GM18505 (cell line): ENCODE measurements around the gene SPTY2D1.
A peak's percentile ranks its signal among the peaks of the same experiment; 100 is the strongest.
"Not testable (repeated sequence)": the region's sequence is repeated elsewhere in the genome, so short reads cannot be mapped to it uniquely, and the experiment has no call there.

Source experiments
- ATAC-seq: cut with Tn5 transposase; IDR thresholded peaks from one replicate; pipeline ENCODE4 v1.9.1; 2021; ENCODE audit not compliant: unreplicated experiment
- POLR2A ChIP-seq: IDR thresholded peaks from 4 replicates; pipeline ENCODE4 v1.6.1; 2011; ENCODE audit warnings: borderline replicate concordance; ENCODE audit not compliant: insufficient read depth, insufficient read length; ENCODE audit errors: extremely low read depth

Gene SPTY2D1

DNA sequence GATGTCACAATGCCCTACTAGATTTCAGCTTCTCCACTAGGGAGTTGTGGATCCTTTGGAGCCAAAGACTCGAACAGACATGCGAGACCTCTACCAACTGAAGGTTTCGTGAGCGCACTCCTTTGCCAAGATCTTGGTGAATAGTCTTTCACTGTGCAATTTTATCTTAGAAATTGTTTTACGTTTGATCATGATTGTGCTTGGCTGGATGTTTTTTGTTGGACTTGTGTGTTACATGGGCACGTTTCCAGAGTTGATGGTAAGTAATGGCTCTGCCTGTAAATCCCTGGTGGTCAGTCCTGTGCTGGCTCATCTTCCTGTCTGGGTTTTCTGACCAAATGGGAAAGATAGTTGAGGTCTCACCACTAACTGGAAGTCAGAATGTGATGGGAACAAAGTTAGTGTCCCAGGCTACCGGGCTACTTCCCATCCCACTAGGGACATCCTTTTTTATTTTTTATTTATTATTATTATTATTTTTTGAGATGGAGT lies 34.4 kb downstream of the SPTY2D1 start, which contains the start of gene MISFA:
Gene MISFA, plus strand, starts transcription at position 51 of the 492 bp plus-strand sequence. Its CDS starts 140 bp downstream, at position 191.
- ATAC-seq: no peak
- TF ChIP-seq POLR2A: no peak

DNA sequence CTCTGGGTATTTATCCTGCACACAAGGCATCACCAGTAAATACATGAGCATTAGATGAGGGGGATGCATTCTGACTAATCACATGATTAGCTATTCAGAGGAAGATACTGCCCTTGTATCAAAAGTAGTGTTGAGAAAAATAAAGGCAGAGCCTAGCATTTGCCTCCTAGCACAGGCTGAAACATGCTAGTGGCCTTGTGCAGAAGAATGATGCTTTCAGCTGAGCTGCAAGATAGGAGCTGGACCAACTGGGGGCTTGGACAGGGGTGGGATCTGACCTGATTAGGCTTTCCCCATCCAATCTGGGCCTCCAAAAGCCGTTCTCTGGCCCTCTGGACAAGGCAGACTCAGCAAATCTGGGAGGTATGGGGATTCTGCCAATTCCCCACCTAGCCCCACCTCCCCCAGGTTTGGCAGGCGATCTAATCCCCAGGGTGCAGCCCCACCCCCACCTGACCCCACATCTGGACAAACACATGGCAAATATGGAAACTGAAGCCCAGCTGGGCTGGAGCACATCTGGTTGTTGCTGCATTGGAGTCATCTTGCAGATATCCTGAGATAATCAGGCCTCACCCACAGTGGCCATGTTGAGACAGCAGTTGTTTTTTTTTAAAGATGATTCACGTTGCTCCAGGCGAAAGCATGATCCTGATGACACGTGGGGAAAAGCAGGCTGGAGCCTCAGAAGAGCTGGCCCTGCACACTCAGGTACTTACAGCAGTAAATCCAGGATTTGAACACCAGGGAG lies 39.0 kb downstream of the SPTY2D1 start:
- no peak for ATAC-seq
- no peak for TF ChIP-seq POLR2A

DNA sequence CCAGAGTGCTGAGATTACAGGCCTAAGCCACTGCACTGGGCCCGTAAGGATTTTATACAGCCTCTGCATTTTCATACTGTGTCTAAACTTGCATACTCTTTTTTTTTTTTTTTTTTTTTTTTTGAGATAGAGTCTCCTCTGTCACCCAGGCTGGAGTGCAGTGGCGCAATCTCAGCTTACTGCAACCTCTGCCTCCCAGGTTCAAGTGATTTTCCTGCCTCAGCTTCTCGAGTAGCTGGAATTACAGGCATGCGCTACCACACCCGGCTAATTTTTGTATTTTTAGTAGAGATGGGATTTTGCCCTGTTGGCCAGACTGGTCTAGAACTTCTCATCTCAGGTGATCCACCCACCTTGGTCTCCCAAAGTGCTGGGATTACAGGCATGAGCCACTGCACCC lies 40.1 kb downstream of the SPTY2D1 start:
- ATAC-seq: not testable (repeated sequence)

DNA sequence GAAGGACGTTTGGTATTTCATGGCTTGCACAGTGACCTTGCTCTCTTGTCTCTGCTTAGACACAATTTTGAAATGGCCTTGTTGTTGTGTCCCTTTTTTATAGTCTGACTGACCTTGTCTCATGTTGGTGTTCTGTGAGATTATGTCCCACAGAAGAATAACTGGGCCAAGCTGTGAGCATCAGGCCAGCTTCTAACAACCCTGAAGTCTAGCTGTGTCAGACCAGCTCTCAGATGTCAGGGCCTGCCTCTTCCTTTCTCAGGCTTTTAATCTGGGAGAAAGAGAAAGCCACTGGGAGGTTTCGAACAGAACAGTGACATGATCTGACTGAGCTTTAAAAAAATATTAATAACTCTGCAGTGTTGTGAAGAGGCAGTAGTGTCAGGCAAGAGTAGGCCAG lies 43.6 kb downstream of the SPTY2D1 start:
- ATAC-seq: no peak
- TF ChIP-seq POLR2A: no peak

DNA sequence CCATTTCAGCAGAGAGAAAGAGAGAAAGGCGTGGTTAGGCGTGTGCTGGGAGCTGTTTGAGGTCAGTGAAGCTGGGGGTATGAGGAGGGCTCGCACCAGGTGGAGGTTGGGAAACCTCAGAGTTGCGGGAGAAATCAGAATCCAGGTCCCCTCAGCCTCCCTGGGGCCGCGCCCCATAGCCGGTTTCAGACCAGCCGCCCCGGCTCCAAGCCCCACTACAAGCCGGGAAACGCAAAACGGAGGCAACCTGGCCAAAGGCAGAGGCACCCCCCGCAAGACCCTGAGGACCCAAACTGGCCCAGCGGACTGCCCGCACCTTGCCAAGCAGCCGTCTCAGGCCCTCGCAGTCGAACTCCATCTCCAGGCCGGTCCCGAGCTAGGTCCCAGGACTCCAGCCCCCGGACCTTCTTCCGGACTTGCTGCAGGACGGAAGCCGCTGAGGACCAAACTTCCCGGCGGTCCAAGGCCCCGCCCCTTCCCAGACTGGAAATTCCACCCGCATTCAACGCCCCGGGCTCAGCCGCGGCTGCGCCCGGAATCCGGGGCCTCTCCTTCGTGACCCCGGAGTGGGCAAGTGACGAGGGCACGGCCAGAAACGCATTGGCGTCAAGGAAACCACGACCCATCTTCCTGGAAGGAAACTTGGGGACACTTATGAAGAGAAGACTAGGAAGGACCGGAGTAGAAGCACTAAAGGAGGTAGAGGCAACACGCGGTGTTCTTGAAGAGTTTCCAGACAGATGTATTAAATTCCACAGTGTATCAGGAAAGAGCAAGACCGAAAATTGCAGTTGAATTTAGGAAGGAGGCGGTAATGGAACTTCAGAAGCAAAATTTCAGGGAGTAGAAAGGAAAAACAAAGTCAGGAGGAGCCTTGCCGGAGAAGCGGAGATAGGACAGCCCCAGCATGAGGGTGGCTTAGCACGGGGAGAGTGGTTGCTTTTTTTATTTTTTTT lies 45.6 kb downstream of the SPTY2D1 start, which contains the start of gene UEVLD:
Gene UEVLD, minus strand, starts transcription at position 438 of the 956 bp plus-strand sequence. Its CDS starts 80 bp downstream, at position 358.
- peak; percentile 87 for TF ChIP-seq POLR2A
- ATAC-seq: peak; percentile 63

DNA sequence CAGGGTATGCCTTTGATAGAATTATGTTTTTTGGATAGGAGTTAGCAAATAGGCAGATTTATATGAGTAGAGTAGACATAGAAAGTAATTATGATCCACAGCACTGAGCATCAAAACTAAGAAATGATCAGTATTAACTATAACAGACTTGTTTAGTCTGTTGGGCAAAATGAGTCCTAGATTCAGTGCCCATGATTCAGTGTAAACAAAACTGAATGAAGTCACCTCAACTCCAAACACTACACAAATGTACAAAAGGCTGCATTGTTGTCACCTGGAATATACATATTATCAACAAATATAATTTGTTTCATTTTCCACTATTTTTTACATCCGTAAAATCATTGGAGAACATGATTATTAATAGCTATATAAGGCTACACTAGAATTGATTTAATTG lies 52.3 kb downstream of the SPTY2D1 start:
- no peak for ATAC-seq
- TF ChIP-seq POLR2A: no peak

DNA sequence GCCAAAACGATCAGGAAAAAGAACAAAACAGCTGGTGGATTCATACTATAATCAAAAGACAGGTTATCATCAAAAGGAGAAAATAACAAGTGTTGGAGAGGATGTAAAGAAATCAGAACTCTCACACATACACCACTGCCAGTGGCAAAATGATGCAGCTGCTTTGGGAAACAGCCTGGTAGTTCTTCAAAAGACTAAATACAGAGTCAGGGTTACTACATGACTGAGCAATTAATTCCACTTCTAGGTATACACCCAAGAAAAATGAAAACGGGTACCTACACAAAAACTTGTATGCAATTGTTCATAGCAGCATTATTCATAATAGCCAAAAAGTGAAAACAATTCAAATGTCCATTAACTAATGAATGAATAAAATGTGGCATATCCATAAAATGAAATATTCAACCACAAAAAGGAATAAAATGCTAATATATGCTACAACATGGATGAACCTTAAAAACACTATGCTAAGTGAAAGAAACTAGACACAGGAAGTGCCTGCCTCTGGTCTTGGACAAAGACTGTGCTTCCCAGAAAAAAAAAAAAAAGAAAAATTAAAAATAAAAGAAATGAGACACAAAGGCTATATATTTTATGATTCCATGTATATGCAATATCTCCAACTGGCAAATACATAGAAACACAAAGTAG lies 53.9 kb downstream of the SPTY2D1 start:
- ATAC-seq: no peak
- no peak for TF ChIP-seq POLR2A

DNA sequence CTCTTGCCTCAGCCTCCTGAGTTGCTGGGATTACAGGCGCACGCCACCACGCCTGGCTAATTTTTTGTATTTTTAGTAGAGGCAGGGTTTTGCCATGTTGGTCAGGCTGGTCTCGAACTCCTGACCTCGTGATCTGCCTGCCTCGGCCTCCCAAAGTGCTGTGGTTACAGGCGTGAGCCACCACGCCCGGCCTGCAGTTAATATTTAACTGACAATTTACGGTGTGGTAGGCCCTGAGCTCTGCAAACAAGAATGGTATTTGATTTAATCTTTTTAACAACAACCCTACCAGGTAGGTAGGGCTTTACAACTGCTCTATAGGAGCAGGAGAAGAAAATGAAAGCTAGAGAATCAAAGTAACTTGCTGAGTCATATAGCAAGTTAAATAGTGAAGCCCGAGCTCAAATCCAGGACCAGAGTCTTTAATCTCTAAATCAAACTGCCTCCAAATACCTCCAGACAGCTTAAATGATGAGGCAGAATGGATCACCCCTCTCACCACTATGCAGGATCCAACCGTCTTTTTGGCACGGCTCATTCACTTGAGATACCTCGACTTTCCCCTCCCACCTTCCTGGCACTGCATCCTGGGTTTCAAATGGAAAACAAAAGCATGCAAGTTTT lies 55.1 kb downstream of the SPTY2D1 start:
- no peak for ATAC-seq
- no peak for TF ChIP-seq POLR2A

DNA sequence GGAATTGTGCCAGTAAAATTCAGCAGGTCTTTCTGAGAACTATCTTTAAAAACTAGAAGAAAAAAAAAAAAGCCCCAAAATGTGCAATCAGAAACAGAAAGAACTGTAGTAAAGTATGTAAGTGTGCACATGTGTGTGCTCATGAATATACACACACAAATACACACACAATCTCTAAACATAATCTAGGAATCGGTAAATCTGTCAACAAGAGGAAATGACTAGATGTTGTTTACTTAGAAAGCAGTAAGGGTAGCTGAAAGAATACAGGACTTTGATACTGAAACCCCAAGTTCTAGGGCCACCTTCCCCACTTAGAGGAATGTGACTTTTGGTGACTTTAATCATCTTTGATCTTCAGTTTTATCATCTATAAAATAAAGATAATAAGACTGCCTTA lies 58.8 kb downstream of the SPTY2D1 start:
- no peak for TF ChIP-seq POLR2A
- no peak for ATAC-seq

DNA sequence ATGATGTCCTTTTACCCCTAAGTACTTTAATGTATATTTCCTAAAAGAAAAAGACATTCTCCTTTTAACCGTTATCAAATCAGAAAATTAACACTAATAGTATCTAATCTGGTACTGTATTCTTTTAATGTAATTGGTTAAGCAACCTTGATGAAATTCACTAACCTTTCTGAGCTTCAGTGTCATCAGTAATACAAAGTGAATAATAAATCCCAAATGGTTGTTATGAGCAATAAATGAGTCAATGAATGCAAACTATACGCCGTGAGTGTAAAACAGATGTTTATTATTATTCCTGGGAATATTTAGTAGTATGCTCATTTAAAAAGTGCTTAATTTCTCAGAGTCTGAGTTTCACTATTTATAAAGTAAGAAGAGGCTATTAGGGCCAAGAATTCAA lies 67.1 kb downstream of the SPTY2D1 start:
- no peak for TF ChIP-seq POLR2A
- no peak for ATAC-seq

DNA sequence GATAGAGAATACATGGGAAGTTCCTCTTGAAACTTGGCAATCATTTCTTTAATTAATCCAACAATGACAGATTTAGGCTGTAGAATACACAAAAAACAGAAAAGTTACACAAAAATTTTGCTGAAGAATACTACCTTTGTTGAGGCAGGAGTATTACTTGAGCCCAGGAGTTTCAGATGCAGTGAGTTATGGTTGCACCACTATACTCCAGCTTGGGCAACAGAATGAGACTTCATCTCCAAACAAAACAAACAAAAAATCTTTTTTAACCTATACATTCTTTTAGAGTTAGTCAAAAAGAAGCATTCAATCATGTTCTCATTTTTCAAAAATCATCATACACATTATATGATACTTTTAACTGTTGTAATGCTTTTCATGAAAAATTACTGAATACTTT lies 67.7 kb downstream of the SPTY2D1 start:
- no peak for ATAC-seq
- no peak for TF ChIP-seq POLR2A

DNA sequence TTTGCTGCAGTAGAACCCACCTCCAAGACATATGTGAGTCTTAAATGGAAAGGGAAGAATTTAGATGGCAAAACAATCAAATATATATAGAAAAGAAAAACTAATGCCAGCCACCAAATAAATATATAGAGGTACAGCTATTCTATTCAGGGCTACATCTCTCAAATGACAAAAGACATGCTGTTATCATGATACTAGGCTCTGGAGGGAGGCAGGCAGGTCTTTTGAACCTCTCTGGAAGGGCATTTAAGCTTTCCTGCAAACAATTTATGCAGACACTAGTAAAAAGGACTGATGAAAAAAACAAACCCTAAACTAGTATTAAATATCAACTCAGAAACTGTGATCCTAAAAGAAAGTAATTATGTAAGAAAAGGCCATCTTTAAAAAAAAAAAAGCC lies 70.0 kb downstream of the SPTY2D1 start:
- no peak for TF ChIP-seq POLR2A
- ATAC-seq: no peak

DNA sequence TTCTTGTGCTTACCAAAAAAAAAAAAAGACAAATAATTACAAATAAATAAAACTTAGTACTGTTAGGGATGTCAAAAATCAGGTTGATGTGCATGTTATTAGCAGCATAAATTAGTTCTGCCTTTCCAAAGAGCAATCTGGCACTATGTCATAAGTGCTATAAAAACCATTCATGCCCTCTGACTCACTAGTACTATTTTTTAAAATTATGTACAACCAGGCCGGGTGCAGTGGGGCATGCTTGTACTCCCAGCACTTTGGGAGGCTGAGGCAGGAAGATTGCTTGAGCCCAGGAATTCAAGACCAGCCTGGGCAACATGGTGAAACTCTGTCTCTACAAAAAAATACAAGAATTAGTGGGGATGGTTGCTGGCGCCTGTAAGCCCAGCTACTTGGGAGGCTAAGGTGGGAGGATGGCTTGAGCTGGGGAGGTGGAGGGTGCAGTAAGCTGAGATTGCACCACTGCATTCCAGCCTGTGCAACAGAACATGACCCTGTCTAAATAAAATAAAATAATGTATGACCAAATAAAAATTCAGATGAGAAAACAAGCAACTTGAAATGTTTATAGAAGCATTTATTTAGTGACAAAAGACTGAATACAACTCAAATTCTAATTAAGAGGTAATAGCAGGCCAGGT lies 70.9 kb downstream of the SPTY2D1 start:
- no peak for TF ChIP-seq POLR2A
- no peak for ATAC-seq
